ENCODE measurements around the gene CCL16.

The CCL16 gene

DNA sequence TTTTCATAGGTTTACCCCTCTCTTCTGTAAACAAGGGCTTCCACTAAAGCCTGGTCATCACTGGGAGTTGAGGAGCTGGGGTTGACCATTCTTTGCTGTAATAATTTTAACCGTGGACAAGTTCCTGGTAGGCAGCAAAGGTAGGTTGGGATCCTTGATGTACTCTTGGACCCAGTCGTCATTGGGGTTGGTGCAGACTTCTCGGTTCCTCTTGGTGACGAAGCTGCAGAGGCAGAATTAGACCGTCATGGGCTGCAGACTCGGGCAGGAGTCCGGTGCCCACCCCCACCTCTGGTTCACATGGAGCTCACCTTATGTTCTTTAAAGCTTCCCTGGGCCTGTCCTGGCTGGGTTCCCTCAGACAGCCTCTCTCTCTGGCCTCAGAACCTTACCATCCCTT, 3.8 kb downstream of the CCL16 start:
- DNase-seq (ENCODE audit: low read depth, low spot score) = no peak
- H3K4me3 ChIP-seq (ENCODE audit: low read depth, low read length) = no peak overlapping the region
- TF ChIP-seq CTCF (IDR thresholded peaks at IDR 0.05; ENCODE audit: low read depth, low read length) = no peak
- in situ Hi-C loops (cut with HindIII; ENCODE audit: low sequenced_read_pairs) = no loop called here

DNA sequence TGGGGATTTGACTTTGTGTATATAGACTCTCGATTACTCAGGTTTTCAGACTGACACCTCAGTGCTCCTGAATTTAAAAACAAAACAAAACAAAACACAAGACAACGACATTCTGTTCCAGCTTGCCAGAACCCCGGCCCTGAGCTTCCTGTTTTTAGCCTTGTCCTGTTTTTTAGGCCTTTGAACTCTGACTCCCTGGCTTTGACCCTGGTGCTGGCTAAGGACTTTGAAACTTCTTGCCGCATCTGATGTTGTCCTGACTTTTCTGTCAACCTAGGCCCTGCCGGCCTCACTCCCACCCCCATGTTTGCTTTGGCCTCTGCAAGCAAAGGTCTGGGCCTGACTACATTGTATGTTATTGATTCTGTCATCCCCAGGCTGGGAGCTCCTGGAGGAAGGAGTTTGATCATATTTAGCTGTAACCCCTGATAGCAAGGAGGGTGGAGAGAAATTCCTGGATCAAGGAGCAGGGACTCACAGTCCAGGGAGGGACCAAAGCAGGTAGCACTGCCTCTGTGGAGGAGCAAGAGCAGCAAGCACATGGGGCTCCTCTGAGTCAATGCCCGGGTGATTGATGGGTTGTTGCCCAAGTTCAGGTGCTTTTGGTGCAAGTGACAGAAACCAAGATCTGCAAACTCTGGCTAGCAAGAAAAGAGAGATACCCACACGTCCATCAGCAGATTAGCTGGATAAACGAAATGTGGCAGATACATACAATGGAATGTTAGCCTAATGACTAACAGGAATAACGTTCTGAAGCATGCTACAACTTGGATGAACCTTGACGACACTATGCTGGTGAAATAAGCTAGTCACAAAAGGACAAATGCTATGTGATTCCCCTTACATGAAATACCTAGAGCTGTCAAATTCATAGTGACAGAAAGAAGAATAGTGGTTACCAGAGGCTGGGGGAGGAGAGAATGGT, 7.7 kb downstream of the CCL16 start:
- H3K4me3 ChIP-seq (ENCODE audit: low read depth, low read length) = no peak overlapping the region
- in situ Hi-C loops (cut with HindIII; ENCODE audit: low sequenced_read_pairs) = no loop called here
- DNase-seq (ENCODE audit: low read depth, low spot score) = peak; percentile 9
- TF ChIP-seq CTCF (IDR thresholded peaks at IDR 0.05; ENCODE audit: low read depth, low read length) = no peak

DNA sequence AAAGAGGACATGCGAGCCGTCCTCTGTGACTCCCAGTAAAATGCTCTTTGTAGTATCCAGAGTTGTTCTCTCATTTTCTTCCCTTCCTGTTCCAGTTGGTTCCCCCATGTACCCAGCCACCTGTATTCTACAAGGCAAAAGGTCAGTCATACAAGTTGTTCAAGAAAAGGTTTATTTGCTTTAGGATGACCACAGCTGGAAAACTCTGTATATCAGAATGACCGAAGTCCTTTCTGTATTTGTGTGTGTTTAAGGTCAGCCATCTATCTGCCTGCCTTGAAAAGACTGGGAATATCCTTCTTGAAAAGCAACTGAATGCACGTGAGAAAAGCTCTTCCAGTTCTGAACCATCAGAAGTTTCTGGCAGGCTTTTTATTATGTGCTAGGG, 8.4 kb downstream of the CCL16 start:
- DNase-seq (ENCODE audit: low read depth, low spot score) = no peak
- no peak overlapping the region for H3K4me3 ChIP-seq (ENCODE audit: low read depth, low read length)
- in situ Hi-C loops (cut with HindIII; ENCODE audit: low sequenced_read_pairs) = no loop called here
- TF ChIP-seq CTCF (IDR thresholded peaks at IDR 0.05; ENCODE audit: low read depth, low read length) = no peak

- no peak for TF ChIP-seq CTCF (IDR thresholded peaks at IDR 0.05; ENCODE audit: low read depth, low read length)
- DNase-seq (ENCODE audit: low read depth, low spot score) = no peak
- H3K4me3 ChIP-seq (ENCODE audit: low read depth, low read length) = no peak overlapping the region
- in situ Hi-C loops (cut with HindIII; ENCODE audit: low sequenced_read_pairs) = no loop called here
These were observed 8.8 kb downstream of the CCL16 start for GRCh38 chr17:35972535-35972934.

DNA sequence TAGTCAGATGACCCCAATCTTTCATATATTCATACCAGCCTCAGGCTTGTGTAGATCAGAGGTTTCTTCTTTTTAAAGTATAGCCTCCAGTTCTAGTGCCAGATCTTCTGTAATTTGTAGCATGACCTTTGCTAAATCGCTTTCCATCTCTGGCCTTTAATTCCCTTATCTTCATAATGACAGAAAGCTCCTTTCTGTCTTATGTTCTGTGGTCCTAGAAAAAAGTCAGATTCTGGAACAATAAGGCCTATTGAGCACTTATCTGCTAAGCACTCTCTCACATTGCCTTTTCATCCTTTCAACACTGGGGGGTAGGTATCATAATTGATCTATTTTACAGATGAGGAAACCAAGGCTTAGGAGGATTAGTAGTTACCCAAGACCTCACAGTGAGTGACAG, 9.2 kb downstream of the CCL16 start:
- in situ Hi-C loops (cut with HindIII; ENCODE audit: low sequenced_read_pairs) = no loop called here
- no peak for DNase-seq (ENCODE audit: low read depth, low spot score)
- TF ChIP-seq CTCF (IDR thresholded peaks at IDR 0.05; ENCODE audit: low read depth, low read length) = no peak
- no peak overlapping the region for H3K4me3 ChIP-seq (ENCODE audit: low read depth, low read length)

DNA sequence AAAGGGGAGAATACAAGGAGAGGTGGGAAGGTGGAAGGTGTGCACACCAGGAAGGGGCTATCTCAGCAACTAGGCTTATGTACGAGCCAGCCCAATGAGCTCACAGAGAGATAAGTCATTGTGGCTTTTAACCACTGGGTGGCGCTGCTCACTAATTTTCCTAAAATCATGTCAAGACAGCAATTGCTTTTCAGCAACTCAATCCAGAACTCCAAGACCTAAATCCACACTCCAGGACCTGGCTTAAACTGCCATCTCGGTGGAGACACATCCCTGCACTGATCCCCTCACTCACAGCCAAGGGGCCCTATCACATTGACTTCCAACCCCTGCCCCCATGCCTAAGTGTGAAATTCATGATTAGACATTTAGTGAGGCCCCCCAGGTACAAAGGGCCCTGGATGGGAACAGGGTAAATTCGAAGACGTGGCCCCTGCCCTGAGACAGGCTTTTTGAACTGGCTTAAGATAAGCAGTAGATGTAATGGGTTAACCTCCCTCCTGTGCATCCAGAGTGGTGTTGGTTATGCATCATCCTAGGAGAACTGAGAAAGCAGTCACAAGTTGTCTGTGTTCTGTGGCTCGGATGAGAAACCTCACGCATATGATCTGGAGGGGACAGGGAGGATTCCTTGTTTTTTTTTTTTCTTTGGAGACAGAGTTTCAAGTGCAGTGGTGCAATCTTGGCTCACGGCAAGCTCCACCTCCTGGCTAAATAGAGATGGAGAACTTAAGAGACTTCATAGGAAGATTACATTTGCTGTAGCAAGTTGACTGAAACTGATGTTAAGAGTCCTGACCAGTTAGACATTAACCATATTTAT, 11.5 kb downstream of the CCL16 start:
- in situ Hi-C loops (cut with HindIII; ENCODE audit: low sequenced_read_pairs) = no loop called here
- peak; percentile 79 for DNase-seq (ENCODE audit: low read depth, low spot score)
- H3K4me3 ChIP-seq (ENCODE audit: low read depth, low read length) = no peak overlapping the region
- TF ChIP-seq CTCF (IDR thresholded peaks at IDR 0.05; ENCODE audit: low read depth, low read length) = peak; percentile 75

Data from astrocyte of the spinal cord (primary cell).